OCI-LY3 (cell line): ENCODE measurements around the gene RNF11.

Experiments
- H2AFZ ChIP-seq: fragments of 200-600, 300-600 bp; shearing (Covaris generic); 2 replicates; pipeline ENCODE4 v1.6.0; 2014; ENCODE audit warnings: antibody characterized with exemption, low read depth, low read length
- H3K27ac ChIP-seq: fragments of 200-600, 300-600 bp; sonication (generic); 2 replicates; pipeline ENCODE4 v1.5.1; 2014; ENCODE audit warnings: mild to moderate bottlenecking, low read length, moderate library complexity, mixed read lengths
- H3K27me3 ChIP-seq: fragments of 200-600, 300-600 bp; sonication (generic); 2 replicates; pipeline ENCODE4 v1.6.1; 2014; ENCODE audit warnings: low read depth, low read length, mixed read lengths
- H3K36me3 ChIP-seq: fragments of 200-600, 300-600 bp; sonication (generic); replicated peaks from 2 replicates; pipeline ENCODE3; 2014; ENCODE audit warnings: low read depth, low read length, mixed read lengths
- H3K4me1 ChIP-seq: fragments of 300-600, 200-600 bp; sonication (generic); 2 replicates; pipeline ENCODE4 v1.6.1; 2014; ENCODE audit warnings: low read length, mixed read lengths
- H3K4me2 ChIP-seq: fragments of 200-600, 300-600 bp; sonication (generic); 2 replicates; pipeline ENCODE4 v1.6.1; 2014; ENCODE audit warnings: low read length, mixed read lengths
- H3K4me3 ChIP-seq: fragments of 300-600, 200-600 bp; sonication (generic); 2 replicates; pipeline ENCODE4 v1.5.1; 2014; ENCODE audit warnings: antibody characterized with exemption, mild to moderate bottlenecking, low read length, moderate library complexity
- H3K79me2 ChIP-seq: fragments of 300-600, 200-600 bp; shearing (Covaris generic); 2 replicates; pipeline ENCODE4 v1.6.1; 2014; ENCODE audit warnings: mild to moderate bottlenecking, low read length, mixed read lengths
- H3K9ac ChIP-seq: fragments of 300-600, 200-600 bp; shearing (Covaris generic); 2 replicates; pipeline ENCODE4 v1.6.0; 2014; ENCODE audit warnings: mild to moderate bottlenecking, low read length, moderate library complexity
- H3K9me3 ChIP-seq: fragments of 200-600, 300-600 bp; shearing (Covaris generic); 2 replicates; pipeline ENCODE4 v1.6.1; 2014; ENCODE audit warnings: low read length, mixed read lengths; ENCODE audit not compliant: insufficient read depth
- H4K20me1 ChIP-seq: fragments of 200-600, 300-600 bp; sonication (generic); 2 replicates; pipeline ENCODE4 v1.6.1; 2016; ENCODE audit warnings: low read length, mixed read lengths; ENCODE audit not compliant: insufficient read depth
- CTCF ChIP-seq: fragments of 200-600, 300-600 bp; sonication (generic); IDR thresholded peaks from 2 replicates; pipeline ENCODE4 v1.5.1; 2014; ENCODE audit warnings: antibody characterized with exemption, low read length, low read depth
- EZH2phosphoT487 ChIP-seq: fragments of 200-600 bp; shearing (Covaris generic); IDR thresholded peaks from 2 replicates; pipeline ENCODE4 v1.6.1; 2018; ENCODE audit warnings: antibody characterized with exemption, mixed run types, low read depth

RNF11 gene

GRCh38 chr1:51281807-51282206, 45.7 kb downstream of the RNF11 start:
- Histone ChIP-seq H3K9me3 (no peaks in the 10 kb centered on the region), H3K27me3 (no peaks in the 10 kb centered on the region), H3K4me1 (peaks cover 24% of the 10 kb centered on the region), H3K79me2 (no peaks in the 10 kb centered on the region), H3K36me3 (no peaks in the 10 kb centered on the region), H3K27ac (no peak overlapping the region), H3K4me3 (no peak overlapping the region), H4K20me1 (no peaks in the 10 kb centered on the region; the same call in 1 of the 2 replicates), H3K9ac (no peak overlapping the region), H3K4me2 (no peak overlapping the region), H2AFZ (no peak overlapping the region)
- TF ChIP-seq CTCF (no peak), EZH2phosphoT487 (no peak)

- H3K36me3 ChIP-seq, result no peaks in the 10 kb centered on the region
- TF ChIP-seq EZH2phosphoT487, result no peak
- no peak for TF ChIP-seq CTCF
- H3K9me3 ChIP-seq, result no peaks in the 10 kb centered on the region
- H3K4me3 ChIP-seq, result no peak overlapping the region
- H3K79me2 ChIP-seq, result no peaks in the 10 kb centered on the region
- H3K9ac ChIP-seq, result no peak overlapping the region
- no peaks in the 10 kb centered on the region for H3K27me3 ChIP-seq
- no peaks in the 10 kb centered on the region; the same call in 1 of the 2 replicates for H4K20me1 ChIP-seq
- no peak overlapping the region for H3K4me2 ChIP-seq
- H2AFZ ChIP-seq, result no peak overlapping the region
- peaks cover 24% of the 10 kb centered on the region for H3K4me1 ChIP-seq
- H3K27ac ChIP-seq, result no peak overlapping the region
Observed at GRCh38 chr1:51282605-51283004, 46.5 kb downstream of the RNF11 start.

- H3K4me2 ChIP-seq, result peak overlapping the region; percentile 65
- no peak overlapping the region for H3K4me3 ChIP-seq
- H3K27ac ChIP-seq, result no peak overlapping the region
- no peak for TF ChIP-seq CTCF
- no peak for TF ChIP-seq EZH2phosphoT487
- H4K20me1 ChIP-seq, result no peaks in the 10 kb centered on the region; the same call in 1 of the 2 replicates
- no peaks in the 10 kb centered on the region for H3K9me3 ChIP-seq
- H2AFZ ChIP-seq, result no peak overlapping the region
- no peaks in the 10 kb centered on the region for H3K36me3 ChIP-seq
- H3K27me3 ChIP-seq, result no peaks in the 10 kb centered on the region
- H3K4me1 ChIP-seq, result peaks cover 24% of the 10 kb centered on the region
- no peak overlapping the region for H3K9ac ChIP-seq
- no peaks in the 10 kb centered on the region for H3K79me2 ChIP-seq
Observed at GRCh38 chr1:51283979-51284378, 47.9 kb downstream of the RNF11 start.

- H3K27me3 ChIP-seq, result no peaks in the 10 kb centered on the region
- no peaks in the 10 kb centered on the region; the same call in 1 of the 2 replicates for H4K20me1 ChIP-seq
- no peaks in the 10 kb centered on the region for H3K36me3 ChIP-seq
- peak overlapping the region; percentile 65 for H3K4me2 ChIP-seq
- no peak overlapping the region for H3K27ac ChIP-seq
- no peaks in the 10 kb centered on the region for H3K9me3 ChIP-seq
- H3K4me3 ChIP-seq, result no peak overlapping the region
- peaks cover 24% of the 10 kb centered on the region for H3K4me1 ChIP-seq
- no peaks in the 10 kb centered on the region for H3K79me2 ChIP-seq
- H2AFZ ChIP-seq, result no peak overlapping the region
- no peak for TF ChIP-seq EZH2phosphoT487
- TF ChIP-seq CTCF, result no peak
- no peak overlapping the region for H3K9ac ChIP-seq
Observed at GRCh38 chr1:51284487-51284954, 48.4 kb downstream of the RNF11 start.
